GM19372 (cell line): ENCODE measurements around the gene SSBP4.

ENCODE experiments used
- ATAC-seq: cut with Tn5 transposase; IDR thresholded peaks from one replicate; pipeline ENCODE4 v1.9.1; 2021; ENCODE audit warnings: mild to moderate bottlenecking, low read depth, moderate library complexity; ENCODE audit not compliant: unreplicated experiment

The SSBP4 gene

DNA sequence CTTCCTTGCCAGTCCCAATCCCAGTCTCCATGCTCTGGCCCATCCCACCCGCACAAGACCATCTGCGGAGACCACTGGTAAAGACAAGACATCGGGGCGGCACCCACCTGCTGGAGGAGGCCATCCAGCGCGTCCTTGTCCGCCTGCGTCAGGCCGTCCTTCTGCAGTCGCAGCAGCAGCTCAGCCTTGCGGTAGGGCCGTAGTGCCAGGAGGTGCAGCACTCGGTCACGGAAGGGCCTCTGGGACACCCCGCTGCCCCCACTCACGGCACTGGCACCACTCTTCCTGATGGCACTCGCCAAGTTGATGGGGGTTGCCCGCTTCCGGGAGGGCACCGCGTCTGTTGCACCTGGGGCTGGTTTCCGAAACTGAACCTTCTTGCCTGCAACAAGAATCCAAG is 42.3 kb downstream of the SSBP4 start:
- ATAC-seq, result no peak

DNA sequence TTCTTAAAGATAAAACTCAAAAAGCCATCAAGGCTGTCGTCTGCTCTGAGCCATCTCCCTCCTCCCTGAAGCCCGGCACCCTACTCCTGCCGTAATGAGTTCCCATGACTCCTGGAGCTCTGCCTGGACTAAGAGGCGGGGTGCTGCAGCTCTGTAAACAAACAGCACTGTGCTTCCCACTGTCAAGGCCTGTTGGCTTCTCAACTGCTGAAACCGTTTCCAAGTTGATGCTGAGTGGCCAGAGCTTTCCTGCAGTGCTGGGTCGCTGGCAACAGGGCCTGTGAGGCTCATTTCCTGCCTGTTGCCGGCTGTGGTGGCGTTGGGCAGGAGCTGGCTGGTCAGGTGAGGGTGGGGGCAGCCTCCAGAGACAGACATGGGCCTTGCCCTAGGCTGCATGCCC is 45.4 kb downstream of the SSBP4 start:
- no peak for ATAC-seq

DNA sequence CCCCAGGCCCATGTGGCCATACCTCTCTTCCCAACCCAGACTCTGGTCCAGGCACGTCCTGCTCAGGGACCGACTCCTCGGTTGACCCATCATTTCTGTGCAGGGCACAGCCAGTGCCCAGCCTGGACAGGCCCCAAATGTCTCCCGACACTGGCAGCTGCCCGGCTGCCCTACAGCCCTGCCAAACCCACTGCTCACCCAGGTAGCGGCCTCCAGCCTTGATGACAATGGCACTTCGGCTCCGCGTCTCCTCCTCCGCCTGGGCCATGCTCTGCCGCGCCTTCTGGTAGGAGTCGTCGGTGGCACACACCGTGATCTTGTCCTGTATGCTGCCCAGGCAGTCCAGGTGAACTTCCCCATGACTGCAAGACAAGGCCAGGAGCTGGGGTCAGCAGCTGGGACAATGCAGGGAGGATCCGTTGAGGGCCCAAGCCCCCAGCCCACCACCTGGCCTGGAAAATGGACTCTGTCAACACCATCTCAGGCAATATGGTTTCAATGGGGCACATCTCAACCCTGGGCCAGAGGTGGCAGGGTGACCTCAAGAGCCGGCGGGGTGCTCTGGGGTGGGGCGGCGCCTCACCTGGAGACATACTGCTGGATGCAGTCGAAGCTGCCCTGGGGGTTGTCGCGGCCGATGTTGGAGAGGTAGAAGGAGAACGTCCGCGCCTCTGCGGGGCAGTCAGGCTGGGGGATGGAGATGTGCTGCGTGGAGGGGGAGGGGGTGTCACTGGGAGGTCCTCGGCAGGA is 46.2 kb downstream of the SSBP4 start:
- no peak for ATAC-seq

DNA sequence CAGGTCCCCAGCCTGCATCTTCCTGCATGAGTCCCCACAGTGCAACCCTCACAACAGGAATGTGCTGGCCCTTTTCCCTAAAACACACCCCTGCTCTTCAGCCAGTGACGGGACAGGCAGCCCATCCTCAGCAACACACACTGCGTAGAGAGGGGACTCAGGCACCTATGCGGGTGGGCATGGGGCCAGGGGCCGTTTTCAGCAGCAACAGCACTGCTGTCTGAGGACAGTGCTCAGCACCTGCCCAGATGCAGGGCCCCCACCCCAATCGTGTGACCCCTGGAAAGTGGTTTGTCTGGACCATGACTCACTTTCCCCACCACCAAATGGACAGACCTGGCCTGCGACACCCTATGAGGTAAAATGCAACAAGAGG is 46.8 kb downstream of the SSBP4 start:
- no peak for ATAC-seq

DNA sequence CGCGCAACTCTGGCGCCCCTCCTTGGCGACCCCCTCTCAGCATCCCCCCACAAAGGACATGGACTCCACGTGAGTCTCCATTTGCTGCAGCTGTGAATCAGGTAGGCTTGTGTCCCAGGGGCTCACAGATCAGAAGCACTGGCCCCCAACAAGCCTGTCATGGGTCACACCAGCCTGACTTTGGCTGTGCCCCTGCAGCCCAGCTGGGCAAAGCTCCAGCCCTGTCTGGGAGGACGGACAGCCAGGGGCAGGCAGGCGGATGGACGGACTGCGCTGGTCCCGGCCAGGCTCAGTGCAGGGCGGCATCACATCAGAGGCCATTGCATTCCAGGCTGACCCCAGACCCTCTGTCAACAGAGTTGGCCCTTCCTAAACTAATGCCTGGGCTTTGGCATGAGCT is 47.2 kb downstream of the SSBP4 start:
- ATAC-seq, result no peak

DNA sequence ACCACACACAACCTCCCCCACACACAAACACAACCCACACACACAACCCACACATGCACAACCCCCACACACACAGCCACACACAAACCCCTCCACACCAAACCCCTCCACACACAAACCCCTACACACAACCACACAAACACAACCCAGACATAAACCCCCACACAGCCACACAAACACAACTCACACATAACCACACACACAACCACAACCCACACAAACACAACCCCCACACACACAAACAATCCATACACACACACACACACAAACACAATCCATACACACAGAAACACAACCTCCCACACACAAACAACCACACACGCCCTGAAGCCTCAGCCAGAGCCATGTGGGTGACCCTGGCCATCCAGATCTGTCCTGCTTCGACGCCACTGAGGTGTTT is 48.8 kb downstream of the SSBP4 start:
- ATAC-seq, result no peak

DNA sequence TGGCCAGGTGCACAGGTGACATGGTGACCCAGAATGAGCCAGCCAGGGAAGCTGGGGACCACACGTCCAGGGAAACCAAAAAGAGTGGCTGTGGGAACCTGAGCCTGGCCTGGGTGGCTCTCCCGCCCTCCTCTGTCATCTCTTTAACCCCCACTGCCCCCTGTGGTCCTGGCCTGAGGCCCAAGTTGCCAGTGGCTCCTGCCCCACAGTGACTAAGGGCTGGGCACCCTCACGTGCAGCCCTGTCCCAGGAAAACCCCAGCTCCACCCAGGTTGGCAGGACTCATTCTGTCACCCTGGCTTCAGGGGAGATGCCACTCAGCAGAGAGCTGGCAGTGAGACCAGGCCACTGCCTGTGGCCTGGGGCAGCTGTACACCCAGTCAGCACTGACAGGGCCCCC is 49.3 kb downstream of the SSBP4 start:
- ATAC-seq, result no peak

DNA sequence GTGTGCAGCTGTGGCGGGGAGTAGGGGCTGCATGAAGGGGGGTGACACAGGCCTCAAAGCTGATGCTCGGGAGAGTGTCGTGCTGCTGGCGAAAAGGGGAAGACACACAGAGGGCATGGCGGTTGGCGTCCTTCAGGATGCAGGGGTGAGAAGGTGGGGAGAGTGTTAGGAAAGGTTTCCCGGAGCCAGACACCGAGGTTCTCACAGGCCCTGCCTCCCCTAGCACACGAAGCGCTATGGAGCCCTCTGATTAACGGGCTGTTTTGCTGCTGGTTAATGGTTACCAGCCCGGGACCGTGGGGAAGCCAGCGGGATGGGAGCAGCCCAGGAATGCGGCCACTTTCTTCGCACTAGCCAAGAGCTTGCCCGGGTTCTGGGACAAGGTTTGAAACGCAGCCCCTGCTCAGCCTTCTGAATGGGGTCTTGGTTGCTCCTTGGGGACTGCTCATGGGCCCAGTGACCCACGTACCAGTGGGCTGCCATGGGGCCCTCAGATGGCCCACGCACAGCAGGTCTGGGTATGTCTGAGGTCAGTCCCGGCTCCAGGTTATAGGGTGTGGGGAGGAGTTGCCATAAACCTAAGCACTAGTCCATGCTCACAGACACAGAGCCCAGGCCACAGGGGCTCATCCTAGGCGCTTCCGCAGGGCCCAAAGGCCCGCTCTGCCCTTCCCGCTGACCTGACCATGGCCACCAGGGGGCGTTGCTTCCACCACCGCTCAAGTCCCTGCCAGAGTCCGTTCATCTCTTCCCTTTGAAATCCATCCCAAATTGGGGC is 50.1 kb downstream of the SSBP4 start:
- ATAC-seq, result no peak

DNA sequence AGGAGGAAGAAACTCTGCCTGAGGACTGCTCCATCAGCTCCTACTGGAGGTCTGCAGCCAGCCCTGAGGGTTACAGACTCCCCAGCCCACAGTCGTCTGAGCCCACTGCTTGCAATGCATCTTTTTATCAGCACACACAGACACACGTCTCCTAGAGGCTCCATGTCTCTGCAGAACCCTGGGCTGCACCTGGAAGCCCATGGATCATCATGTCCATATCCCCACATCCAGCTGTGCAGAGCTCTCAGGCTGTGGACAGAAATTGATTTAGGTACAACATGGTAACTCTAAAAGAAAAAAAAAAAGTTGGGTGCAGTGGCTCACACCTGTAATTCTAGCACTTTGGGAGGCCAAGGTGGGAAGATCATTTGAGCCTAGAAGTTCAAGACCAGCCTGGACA is 51.6 kb downstream of the SSBP4 start:
- no peak for ATAC-seq

DNA sequence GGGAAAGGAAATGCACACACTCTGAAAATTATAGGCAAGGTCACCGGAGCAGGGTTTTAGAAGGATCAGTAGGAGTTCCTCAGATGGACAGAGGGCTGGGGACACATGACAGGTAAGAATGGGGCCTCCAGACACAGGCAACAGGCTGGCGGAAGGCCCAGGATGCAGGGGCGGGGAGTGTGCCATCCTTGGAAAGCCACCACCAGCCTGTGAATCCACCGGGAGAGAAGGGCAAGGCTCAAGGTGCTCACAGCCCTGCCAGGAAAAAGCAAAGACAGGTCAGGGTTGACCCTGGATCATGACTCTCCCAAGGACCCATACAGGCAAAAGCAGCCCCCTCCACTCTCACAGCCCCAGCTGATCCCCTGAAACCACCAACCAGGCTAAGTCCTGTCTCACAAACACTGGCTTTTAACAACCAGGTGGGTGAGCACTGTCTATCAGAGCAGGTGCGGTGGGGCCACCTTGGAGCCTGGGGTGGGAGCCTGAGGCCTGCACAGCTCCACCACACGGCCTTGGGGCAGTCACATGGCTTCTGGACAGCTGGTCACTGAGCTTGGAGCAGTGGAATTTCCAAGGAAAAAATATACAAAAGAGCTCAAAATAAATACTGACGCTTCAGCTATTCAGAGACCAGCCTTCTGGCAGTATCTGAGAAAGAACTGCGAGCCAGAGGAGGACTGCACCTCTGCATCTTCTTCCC is 54.0 kb downstream of the SSBP4 start:
- no peak for ATAC-seq

DNA sequence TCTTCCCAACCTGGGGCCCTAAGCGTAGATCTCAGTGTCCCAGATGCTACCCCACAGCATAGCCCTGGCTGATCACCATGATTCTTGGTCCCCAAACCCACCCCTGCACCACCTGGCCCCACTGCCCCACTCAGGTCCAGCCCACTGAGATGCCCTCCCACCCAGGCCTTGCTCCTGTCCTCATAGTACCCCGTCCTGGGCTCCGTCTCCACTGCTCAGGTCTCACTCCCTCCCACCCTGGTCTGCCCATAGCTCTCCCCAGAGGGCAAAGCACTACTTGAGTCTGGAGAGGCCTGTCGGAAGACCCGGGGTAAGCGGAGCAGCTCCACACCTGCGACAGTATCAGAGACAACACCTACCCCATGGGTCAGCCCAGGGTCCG is 54.5 kb downstream of the SSBP4 start:
- no peak for ATAC-seq

DNA sequence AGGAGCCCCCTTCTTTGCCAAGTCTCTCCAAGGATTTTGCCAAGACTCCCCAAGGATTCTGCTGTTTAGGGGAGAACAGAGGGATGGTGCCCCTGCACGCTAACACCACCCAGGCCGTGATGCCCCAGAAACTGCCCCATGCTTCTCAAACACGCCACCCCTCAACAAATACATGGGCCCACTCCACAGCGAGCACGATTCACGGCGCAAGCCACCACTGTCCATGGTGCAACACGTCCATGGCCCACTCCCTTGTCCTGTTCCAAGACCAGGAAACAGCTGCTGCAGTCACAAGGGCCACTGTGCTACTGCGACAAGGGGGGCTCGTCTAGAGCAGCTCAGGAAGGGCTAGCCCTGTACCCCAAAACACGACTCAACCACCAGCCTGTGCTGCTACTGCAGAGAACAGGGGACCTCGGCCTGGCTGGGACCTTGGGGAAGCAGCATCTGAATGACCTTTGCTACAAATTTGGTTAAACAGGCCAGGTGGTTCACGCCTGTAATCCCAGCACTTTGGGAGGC is 55.2 kb downstream of the SSBP4 start:
- no peak for ATAC-seq

DNA sequence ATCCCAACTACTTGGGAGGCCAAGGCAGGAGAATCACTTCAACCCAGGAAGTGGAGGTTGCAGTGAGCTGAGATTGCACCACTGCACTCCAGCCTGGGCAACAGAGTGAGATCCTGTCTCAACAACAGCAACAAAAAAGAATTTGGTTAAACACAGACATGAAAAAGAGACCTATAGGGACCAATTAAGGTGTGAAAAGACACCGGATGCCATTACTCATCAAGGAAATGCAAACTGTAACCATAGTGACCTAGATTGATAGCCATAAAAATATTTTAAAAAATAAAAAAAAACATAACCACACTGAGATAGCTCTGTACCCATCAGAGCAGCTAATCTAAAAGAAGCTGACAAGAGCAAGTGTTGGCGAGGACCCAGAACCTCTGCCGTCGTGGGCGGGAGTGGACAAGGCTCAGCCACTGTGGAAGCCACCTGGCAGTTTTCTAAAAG is 55.8 kb downstream of the SSBP4 start:
- ATAC-seq, result no peak

DNA sequence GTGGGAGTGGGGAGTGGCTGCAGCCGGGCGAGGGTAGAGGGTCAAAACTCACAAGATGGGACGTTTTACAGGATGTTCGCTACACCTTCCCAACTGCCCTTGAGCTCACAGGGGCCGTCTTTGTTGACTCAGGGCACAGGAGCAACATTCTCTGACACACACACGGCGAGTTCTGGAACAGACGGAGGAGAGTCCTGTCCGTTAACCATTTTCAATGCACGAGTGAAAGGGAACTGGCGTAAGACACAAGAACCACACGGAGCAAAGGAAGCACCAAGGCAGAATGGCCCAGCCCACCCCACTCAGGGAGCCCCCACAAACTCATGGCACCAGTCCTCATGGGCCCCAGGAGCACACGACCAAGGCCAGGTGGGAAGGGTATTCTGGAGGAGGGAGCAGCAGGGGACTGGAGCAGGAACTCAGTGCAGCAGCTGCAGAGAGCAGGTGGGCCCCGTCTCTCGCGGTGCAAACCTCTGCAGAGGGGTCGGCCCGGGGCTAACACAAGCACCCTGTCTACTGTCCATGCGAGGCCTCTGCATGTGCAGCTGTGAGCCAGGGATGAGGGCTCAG is 56.6 kb downstream of the SSBP4 start:
- no peak for ATAC-seq

DNA sequence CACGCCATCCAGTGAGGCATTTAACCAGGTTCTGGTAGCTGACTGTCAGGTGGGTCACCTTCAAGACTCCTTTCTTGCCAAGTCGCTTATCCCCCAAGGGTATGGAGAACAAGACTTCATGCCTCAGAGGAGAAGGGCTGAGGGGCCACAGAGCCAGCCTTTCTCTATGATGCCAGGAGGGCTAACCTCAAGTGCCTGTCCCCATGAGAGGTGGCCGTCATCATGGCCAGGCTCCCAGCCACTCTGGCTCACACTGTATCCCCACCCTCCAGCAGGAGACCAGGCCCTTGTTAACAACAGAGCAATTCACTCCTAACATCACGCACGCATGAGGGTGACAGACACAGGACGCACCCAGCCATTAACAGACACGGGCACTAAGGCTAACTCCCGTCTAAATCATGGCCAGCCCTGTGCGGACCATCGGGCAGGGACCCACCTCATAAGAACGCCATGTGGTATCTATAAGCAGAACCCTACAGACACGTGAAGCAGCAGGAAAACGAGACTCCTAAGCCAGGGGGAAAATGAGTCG is 57.4 kb downstream of the SSBP4 start:
- no peak for ATAC-seq

DNA sequence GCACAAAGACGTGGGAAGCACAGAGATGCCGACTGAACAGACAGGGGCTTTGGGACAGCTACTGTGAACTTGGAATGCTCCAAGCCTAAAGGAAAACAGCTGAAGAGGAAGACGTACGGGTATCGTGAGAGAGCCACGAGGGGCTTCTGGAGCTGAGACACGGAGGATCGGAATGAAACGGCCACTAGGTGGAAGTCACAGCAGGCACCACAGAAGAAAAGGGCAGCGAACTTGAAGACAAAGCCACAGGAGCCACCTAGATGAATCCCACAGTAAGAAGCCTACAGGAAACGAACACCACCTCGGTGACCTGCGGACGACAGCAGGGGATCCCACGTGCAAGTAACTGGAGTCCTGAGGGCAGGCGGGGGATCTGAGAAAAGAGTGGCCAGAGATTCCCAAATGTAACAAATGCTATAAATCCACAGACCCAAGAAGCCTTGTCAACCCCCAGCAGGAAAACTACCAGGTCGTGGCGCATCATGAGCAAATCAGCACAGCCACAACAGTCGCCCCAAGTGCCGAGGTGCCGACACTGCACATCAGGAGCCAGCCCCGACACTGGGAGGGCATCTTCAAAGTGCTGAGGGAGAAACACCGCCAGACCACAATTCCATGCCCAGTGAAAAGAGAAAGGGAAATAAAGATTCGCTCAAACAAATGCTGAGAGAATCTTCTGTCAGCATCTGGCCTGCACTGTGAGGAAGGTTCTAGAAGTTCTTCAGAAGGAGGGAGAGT is 58.0 kb downstream of the SSBP4 start:
- ATAC-seq, result no peak

DNA sequence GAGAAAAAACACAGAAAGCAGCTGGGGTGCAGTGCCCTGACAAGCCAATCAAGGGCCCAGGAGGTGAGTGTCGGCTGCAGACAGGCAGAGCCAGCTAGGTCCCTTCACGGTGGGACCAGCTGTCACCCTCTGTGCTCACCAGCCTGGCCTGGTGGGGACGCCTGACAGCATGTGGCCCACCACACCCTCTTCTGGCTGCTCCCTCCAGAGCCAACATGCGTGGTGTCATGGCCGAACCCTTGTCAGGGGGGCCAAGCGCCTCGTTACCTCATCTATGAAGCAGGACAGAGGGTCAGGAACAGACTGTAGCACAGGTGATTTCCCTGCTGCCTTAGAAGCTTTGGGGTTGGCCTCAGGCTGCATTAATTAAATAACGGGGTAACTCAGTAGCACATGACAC is 58.8 kb downstream of the SSBP4 start:
- ATAC-seq, result no peak

DNA sequence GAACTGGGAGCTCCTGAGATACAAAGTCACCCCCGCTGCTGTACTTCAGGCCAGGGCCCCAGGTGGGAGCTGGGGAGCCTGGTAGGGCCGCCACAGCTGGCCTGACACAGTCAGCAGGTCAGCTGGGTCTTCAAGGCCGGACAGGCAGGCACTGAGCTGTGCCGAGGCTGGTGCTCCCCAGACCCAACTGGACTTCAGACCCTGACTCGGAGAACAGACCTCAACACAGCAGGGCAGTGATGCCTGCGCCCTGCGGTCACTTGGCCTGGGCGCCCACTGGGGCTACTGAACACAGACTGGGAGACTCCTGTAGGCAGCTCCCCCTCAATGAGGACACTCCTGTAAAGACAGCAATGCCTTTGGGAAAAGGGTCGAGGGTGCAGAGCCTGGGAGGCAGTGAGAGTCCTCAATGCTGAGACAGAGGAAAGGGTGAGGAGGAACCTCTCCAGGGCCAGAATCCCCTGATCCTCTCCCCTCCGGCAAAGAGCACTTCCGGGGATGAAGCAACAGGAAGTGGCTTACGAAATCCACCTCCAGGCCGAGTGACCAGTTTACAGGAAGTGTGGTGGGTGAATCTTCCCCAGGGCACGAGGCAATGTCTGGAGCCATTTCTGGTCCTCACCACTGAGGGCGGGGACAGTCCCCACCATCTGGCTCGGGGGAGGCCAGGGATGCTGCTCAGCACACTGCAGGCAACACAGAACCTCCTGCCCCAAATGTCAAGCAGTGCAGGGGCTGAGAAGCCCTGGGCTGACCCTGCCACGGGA is 59.5 kb downstream of the SSBP4 start:
- peak; percentile 72 for ATAC-seq

DNA sequence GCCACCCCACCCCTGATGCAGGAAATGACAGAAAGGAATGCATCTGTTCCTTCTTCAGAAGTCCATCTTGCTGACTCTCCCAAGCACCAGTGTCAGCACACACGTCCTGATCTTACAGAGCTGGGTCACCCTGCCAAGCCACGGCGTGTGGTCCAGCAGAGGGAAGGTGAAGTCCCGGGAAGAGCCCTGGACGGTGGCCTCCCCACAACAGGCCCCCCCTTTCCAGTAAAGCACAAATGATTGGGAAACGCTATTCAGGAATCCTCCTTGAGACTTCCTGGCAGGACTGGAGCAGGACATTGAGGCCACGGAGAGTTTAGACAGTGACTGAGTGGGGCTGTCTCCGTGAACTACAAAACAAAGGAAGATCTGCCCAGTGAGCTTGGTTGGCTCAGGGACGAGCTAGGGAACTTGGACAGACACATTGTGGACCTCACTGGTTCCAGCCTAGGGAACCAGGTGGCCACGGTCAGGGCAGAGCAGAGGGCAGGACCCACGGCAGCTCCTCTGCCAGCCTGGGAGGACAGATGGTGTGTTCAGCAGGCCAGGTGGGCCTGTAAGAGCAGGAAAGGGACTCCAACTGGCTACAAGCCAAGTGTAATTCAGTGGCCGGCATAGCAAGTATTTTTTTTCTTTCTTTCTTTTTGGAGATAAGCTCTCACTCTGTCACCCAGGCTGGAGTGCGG is 61.0 kb downstream of the SSBP4 start:
- no peak for ATAC-seq
